ENCODE data around the gene NLRC5.
"Not testable (repeated sequence)": the region's sequence is repeated elsewhere in the genome, so short reads cannot be mapped to it uniquely, and the experiment has no call there.

Gene NLRC5

GRCh38 chr16:57084257-57084770 lies 95.0 kb downstream of the NLRC5 start:
- no peak for DNase-seq

DNA sequence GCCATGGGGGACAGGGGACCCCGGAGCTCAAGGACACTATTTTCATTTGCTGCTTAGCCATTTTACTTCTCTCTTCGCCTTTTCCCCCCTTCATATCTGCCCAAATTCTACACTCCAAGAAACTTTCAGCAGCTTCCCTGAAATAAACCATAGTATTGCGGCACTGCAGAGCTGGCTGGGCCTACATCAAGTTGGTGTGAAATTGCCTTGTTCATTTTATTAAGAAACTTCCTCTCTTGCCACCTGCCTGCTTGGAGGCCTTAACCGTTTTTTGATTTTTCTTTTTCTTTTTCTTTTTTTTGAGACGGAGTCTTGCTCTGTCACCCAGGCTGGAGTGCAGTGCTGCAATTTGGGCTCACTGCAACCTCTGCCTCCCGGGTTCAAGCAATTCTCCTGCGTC lies 95.6 kb downstream of the NLRC5 start:
- no peak for DNase-seq

GRCh38 chr16:57087003-57087402 lies 97.6 kb downstream of the NLRC5 start:
- no peak for DNase-seq

- DNase-seq, result no peak
Measured at GRCh38 chr16:57089406-57089805, 100.0 kb downstream of the NLRC5 start.

DNA sequence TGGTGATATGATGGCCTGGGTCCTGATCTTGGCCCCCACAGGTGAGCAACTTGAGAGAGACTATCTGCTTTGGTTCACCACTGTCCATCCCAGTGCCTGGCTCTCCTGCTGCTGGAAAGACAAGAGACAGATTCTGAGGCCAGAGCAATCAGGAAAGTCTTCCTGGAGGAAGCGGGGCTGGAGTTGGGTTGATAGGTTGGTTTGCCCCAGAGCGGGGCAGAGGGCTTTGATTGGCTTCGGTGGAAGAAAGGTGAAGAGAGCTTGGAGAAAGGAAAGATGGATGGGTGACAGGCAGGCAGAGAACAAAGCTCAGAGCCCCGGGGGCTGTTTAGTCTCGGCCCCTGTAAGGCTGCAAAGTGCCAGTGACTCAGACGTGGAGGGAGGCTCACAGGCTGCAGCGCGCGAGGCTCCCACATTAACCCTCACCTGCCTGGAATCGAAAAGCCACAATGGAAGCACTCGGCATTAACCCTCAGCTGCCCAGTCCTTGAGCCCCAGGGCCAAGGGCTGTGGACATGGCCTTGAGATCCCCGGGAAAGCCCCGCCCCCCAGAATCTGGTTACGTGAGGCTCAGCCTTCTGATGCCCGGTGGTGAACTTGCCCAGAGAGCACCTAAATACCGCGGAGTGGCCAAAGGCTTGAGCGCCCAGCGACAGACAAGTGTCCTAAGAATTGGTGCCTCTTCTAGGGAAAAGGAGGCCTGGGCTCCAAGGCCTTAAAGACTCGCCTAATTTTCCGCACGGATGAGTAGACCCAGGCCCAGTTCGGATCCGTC lies 102.0 kb downstream of the NLRC5 start:
- DNase-seq, result no peak

- no peak for DNase-seq
Measured at GRCh38 chr16:57091975-57092785, 102.8 kb downstream of the NLRC5 start, which contains the start of gene CPNE2. Gene CPNE2, plus strand, starts transcription at chr16:57092583. Its CDS starts 18,160 bp downstream, at chr16:57110743.

DNA sequence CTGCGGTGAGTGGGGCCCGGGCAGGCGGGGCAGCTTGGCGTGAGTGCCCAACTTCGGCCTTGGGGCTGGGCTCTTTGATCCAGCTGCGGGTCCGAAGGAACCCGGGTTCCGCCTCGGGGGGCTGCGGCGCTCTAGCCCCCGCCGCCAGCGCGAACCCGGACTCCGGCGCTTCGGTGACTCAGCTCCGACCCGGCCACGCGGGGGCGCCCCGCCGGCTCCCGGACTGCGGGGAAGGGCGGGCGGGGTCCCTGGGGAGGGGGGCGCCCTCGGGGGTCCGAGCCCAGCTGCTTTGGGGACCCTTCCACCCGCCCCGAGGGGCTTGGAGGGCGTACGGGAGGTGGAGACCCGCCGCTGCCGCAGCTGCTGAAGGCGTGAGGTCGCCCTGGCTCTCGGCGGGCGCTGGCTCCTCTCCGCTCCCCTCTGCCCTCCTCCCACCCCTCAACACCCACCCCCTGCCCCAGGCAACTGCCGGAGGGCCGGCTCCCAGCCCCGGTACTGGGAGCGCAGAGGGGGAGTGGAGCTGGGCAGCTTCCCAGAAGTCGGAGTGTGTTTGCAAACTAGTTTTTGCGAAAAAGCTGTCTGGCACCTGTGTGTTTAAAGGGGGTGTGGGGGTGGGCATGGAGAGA lies 103.5 kb downstream of the NLRC5 start:
- no peak for DNase-seq

GRCh38 chr16:57093666-57094564 lies 104.6 kb downstream of the NLRC5 start:
- no peak for DNase-seq

DNA sequence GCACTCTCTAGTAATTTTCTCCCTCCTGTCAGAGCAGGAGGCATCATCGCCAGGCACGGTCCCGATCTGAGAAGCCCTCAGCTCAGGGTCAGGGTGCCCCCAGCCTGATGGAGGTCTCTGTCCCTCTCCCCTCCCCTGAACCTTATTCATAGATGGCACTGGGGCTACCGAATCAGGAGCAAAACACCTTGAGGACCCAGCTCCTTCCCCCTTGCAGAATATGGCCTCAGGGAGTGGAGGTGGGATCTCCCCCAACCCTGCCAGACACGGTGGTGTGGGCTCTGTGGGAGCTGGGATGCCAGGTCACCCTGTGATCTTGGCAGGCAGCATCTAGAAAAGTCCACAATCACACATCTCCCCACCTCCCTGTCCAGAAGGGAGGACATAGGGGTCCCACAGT lies 105.6 kb downstream of the NLRC5 start:
- no peak for DNase-seq

- no peak for DNase-seq
Measured at GRCh38 chr16:57096192-57096591, 106.8 kb downstream of the NLRC5 start.

GRCh38 chr16:57096793-57097192 lies 107.4 kb downstream of the NLRC5 start:
- DNase-seq, result no peak

GRCh38 chr16:57098188-57098841 lies 109.0 kb downstream of the NLRC5 start:
- no peak for DNase-seq

GRCh38 chr16:57099965-57100364 lies 110.6 kb downstream of the NLRC5 start:
- not testable (repeated sequence) for DNase-seq

DNA sequence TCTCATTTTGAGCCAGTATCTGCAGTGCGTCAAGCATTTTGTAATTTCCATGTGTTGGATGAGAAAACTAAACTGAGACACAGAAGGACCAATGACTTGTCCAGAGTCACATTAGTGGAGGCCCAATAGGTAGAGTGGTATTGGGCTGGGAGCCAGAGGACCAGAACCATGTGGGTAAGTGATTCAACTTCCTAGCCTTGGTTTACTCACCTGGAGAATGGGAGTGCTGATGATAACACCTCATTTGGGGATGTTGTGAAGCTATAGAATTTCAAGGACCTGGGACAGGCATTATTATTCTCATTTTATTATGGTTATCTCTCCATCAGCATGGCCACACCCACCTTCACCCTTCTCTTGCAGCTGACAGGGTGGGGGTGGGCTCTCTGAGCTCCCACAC lies 111.1 kb downstream of the NLRC5 start:
- no peak for DNase-seq

GRCh38 chr16:57102888-57103851 lies 113.8 kb downstream of the NLRC5 start:
- no peak for DNase-seq

- DNase-seq, result no peak
Measured at GRCh38 chr16:57104706-57105105, 115.3 kb downstream of the NLRC5 start.

- DNase-seq, result no peak
Measured at GRCh38 chr16:57105184-57105583, 115.8 kb downstream of the NLRC5 start.

GRCh38 chr16:57106767-57107166 lies 117.4 kb downstream of the NLRC5 start:
- no peak for DNase-seq

- DNase-seq, result no peak
Measured at GRCh38 chr16:57107321-57107922, 118.1 kb downstream of the NLRC5 start.

- no peak for DNase-seq
Measured at GRCh38 chr16:57108432-57108831, 119.1 kb downstream of the NLRC5 start.
